KG1 (cell line): Measurements from ENCODE around the gene FBXO39.
"Not testable (repeated sequence)": the region's sequence is repeated elsewhere in the genome, so short reads cannot be mapped to it uniquely, and the experiment has no call there.

Source experiments
- DNase-seq: peaks from one replicate; lab custom pipeline; 2025; lab: John Stamatoyannopoulos, UW

Gene FBXO39

DNA sequence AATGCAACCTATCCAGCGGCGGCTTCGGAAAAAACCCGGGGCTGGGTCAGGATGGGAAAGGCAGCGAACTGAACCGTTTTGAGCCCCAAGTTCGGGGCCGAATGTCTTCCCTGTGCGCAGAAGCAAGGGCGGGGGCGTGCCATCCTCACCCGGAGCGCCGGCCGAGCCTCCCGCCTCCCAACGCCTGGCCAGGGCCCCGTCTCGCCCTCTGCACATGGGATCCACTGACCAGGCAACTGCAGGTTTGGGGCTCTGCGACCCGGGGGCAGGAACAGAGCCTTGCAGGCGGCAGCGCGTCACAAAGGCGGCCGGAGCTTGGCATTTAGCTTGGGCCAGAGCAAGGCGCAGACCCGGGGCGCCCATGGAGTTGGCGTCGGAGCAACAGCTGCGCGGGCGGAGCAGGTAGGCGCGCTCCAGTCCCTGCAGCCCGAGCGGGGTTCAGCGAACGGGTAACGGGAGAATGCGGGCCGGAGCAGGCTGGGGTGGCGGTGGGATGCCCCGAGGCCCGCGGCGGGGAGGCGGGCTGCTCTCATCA lies at the start of gene FBXO39:
TSS of gene FBXO39 (plus strand) at position 345 of the 535 bp plus-strand sequence. CDS start 3,654 bp downstream, outside the sequence.
- no peak for DNase-seq

- no peak for DNase-seq
Observed at GRCh38 chr17:6729531-6729930, 46.5 kb upstream of the FBXO39 start.

DNA sequence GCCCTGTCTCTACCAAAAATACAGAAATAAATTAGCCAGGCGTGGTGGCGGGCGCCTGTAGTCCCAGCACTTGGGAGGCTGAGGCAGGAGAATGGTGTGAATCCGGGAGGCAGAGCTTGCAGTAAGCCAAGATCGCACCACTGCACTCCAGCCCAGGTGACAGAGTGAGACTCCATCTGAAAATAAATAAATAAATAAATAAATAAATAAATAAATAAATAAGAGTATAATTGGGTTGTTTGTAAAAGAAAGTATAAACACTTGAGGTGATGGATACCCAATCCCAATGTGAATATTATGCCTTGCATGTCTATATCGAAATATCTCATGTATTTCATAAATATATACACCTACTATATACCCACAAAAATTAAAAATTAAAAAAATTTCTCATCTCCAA lies 29.4 kb upstream of the FBXO39 start:
- not testable (repeated sequence) for DNase-seq

GRCh38 chr17:6748617-6749016 lies 27.4 kb upstream of the FBXO39 start:
- DNase-seq: no peak

DNA sequence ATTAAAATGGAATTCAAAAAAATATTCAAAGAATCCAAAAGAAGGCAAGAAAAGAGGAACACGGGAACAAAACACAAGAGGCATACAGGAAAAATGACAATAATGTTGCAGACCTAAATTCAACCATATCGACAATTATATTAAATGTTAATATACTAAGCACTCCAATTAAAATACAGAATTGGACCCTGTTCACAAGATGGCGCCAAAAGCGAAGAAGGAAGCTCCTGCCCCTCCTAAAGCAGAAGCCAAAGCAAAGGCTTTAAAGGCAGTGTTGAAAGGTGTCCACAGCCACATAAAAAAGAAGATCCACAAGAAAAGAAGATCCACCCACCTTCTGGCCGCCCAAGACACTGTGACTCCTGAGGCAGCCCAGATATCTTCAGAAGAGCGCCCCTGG lies 26.5 kb upstream of the FBXO39 start:
- no peak for DNase-seq

GRCh38 chr17:6752068-6752909 lies 23.7 kb upstream of the FBXO39 start:
- no peak for DNase-seq

GRCh38 chr17:6753006-6753445 lies 23.0 kb upstream of the FBXO39 start:
- peak; percentile 14 for DNase-seq

DNA sequence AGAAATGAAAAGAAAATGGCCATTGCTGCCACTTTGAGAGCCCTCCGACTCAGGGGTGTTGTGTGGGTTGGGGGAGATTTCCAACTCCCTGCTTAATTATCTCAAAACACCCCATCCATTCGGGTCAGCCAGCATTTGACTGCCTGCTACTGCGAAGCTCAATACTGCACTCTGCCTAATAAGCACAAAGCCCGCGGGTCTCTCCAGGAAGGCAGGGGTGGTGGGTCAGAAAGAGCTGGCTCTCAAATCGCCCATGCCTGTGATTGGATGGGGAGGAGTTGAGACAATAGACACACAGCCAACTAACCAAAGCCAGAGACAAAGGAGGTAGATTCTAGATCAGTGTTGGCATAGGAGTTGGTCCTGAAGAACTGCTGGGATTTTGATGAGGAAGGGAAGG lies 22.5 kb upstream of the FBXO39 start:
- DNase-seq: no peak

DNA sequence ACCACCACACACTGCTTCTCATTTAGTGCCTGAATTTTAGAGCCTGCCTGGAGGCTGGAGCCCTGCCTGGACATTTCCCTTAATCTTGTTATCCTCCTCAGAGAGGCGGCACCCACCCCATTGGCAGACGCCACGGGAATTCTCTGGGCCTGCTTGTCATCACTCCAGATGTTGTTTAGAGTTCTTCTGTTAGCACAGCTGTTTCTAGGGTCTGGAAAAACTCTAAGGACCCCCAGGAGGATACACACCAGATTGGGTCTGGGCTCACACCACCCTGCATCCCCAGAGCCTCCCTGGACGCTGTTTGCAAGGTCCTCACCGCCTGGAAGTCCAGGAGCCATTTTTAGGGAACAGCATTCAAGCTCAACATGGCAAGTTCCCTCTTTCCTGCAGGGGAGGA lies 20.7 kb upstream of the FBXO39 start:
- no peak for DNase-seq

DNA sequence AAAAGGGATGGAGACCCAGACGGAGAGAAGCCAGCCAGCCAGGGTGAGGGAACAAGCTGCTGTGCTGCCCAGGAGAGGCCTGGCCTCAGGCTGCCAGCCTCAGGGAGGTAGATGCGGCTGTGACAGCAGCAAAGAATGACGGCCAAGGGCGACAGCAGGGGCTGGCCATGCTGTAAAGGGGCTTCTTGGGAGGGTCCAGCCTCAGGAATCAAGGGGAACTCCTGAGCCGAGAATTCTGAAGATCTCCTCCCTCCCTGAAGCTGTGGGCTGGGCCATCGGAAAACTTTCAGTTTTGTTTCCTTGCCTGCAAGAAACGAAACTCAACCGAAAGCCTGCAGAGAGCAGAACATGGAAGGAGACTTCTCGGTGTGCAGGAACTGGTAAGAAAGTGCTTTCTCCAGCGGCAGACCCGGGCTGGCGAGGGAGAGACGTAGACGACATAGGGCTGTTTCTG lies 20.3 kb upstream of the FBXO39 start, which contains the start of gene XAF1:
TSS of gene XAF1 (plus strand) at position 316 of the 454 bp plus-strand sequence. CDS start at position 349, 33 bp downstream.
- no peak for DNase-seq

DNA sequence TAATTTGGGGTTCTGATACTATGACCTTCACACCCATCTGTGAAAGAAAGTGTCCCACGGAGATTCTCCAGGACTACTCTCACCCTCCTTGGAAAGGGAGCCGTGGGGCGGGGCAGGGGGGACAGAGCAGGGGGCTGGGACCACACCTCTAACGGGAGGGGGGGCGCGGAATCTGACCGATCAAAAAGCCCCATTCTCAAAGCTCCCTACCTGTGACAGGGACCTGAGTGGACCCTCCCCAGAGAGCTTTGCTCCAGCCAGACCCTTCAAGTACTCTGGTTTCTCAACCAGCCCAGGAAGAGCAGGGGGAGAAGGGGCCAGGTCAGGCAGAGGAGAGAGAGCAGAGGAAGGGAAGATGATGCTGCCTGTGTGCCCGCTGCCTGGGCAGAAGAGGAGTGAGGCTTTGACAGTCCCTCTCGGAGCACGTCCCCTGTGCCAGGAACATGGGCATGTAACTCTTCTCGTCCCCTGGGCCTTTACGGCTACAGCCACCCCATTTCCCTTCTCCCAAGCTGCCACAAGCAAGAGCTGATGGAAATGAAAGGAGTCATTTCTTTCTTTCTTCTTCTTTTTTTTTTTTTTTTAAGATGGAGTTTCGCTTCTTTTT lies 19.5 kb upstream of the FBXO39 start:
- no peak for DNase-seq

- DNase-seq: no peak
Observed at GRCh38 chr17:6757747-6758146, 18.3 kb upstream of the FBXO39 start.

- DNase-seq: no peak
Observed at GRCh38 chr17:6761779-6762178, 14.2 kb upstream of the FBXO39 start.

DNA sequence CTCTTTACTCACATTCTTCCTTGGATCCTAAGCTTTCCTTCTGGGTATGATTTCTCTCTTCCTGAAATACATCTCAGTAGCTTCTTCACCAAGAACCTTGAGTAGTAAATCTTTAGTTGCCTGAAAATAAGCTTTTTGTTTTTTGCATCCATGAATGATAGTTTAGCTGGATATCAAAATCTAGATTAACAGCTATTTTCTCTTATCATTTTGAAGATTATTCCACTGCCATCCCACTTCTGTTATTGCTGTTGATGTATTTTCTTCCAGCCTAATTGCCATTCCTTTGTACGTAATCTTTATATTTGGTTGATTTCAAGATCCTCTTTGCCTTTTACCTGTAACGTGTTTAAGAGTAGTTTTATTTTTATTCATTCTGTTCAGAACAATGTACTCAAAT lies 7.6 kb upstream of the FBXO39 start:
- DNase-seq: no peak

- no peak for DNase-seq
Observed at GRCh38 chr17:6772016-6772415, 4.0 kb upstream of the FBXO39 start.

DNA sequence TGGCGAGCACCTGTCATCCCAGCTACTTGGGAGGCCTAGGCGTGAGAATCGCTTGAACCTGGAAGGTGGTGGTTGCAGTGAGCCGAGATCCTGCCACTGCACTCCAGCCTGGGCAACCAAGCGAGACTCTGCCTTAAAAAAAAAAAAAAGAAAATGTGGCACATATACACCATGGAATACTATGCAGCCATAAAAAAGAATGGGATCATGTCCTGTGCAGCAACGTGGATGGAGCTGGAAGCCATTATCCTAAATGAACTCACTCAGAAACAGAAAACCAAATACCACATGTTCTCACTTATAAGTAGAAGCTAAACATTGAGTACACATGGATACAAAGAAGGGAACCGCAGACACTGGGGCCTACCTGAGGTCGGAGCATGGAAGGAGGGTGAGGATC lies 1.1 kb upstream of the FBXO39 start:
- DNase-seq: not testable (repeated sequence)

DNA sequence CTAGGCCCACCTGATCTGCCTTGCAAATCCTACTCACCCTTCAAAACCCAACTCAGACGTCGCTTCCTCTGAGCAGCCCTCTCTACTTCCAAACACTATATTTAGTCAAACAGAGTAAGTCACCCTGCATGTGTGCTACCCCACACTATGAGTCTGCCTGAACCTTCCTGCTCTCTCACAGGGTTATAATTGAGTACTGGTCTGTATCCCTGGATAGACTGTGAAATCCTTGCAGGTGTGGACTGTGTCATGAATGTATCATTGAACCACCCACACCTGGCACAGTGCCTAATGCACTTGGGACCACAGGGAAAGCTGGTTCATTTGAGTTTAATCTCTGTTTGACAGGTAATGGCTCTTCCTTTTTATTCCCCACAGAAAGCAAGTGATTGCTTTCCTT lies 3.4 kb downstream of the FBXO39 start:
- no peak for DNase-seq

- DNase-seq: no peak
Observed at GRCh38 chr17:6780001-6780400, 4.0 kb downstream of the FBXO39 start.

DNA sequence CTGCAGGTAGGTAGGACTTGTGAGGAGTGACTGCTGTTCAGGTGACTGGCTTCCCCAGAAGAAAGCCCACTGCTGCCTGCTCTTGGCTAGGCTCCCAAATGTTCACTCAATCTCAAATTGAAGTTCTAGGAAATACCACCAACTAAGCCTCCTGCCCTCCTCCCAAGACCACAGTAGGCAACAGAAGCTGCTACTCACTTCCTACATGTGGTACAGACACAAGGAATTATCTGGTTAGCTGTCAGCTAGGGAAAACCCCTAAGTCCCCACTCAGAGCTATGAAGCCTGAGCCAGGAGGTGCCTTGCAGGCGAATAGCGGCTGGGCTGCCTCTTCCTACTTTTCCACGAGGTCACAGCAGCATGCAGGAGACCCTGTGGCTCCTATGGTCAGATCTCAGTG lies 4.9 kb downstream of the FBXO39 start:
- DNase-seq: no peak

DNA sequence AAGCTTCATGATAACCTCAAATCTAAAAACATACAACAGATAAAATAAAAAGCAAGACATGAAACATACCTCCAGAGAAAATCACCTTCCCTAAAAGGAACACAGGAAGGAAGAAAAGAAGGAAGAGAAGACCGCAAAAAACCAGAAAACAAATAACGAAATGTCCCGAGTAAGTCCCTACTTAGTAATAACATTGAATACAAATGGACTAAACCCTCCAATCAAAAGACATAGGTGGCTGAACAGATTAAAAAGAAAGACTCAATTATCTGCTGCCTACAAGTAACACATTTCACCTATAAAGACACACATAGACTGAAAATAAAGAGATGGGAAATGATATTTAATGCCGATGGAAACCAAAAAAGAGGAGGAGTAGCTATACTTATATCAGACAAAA lies 6.2 kb downstream of the FBXO39 start:
- no peak for DNase-seq

DNA sequence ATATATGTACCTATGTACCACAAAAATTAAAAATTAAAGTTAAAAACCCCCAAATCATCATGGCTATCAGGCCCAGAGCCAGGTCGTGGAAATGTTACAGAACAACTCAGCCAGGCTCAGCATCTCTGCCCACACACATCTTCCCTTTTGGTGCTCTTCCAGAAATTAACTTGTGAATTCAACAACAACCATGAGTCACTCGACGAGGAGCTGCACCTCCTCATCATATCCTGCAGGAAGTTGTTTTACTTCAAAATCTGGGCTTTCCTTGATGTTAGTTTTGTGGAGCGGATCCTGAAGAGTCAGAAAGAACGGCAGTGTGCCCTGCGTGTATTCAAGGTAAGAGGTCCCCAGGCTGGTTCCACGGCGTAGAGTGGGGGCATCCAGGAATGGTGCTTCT lies 10.6 kb downstream of the FBXO39 start:
- DNase-seq: no peak

GRCh38 chr17:6787081-6787693 lies 11.2 kb downstream of the FBXO39 start:
- no peak for DNase-seq

- DNase-seq: no peak
Observed at GRCh38 chr17:6789146-6789545, 13.1 kb downstream of the FBXO39 start.
